ENCODE measurements around the gene IRAK1. TPM values are rescaled to one million over a fixed set of nuclear protein-coding genes. Genes with fewer than 3 reads are reported as not detected.

IRAK1 gene
- total and polyA plus RNA-seq, 9 of the 15 experiments (the other 6 are each of a cell fraction or from before 2014, with no cell fraction given), result 11.6 to 261 (median 91.6) TPM

GRCh38 chrX:153967536-153968224 lies 52.0 kb downstream of the IRAK1 start:
- FAIRE-seq, result no peak
- peaks cover 69% of the 10 kb centered on the region; the same call in 2 of the 3 replicates for H3K36me3 ChIP-seq (ENCODE audit: control insufficient read depth, insufficient read depth, low read length)
- H3K4me3 ChIP-seq, result peak overlapping the region; percentile 84; the same call in 1 of the 2 replicates
- POLR2A ChIA-PET, result interaction anchor here (0.7 to 3.1 kb wide), 8 partner anchors 10 to 403 kb away, joined by 3 to 24 read pairs (median 3); no protein-coding TSS in a partner anchor
- peaks cover 53% of the 10 kb centered on the region for H4K20me1 ChIP-seq (replicated peaks; ENCODE audit: control insufficient read depth, insufficient read depth, low read length)
- H3K4me1 ChIP-seq (replicated peaks in 1 of 2; ENCODE audit: control insufficient read depth in 2 of 2, insufficient read depth in 2 of 2, low read length in 2 of 2), result peaks cover 27 to 57% of the 10 kb centered on the region in 2 experiments
- no peaks in the 10 kb centered on the region for H3K27me3 ChIP-seq (ENCODE audit: control insufficient read depth in 2 of 2, insufficient read depth in 2 of 2, low read length in 2 of 2)
- H3K9ac ChIP-seq (ENCODE audit: insufficient read depth in 1 of 2, low read depth in 2 of 2, low read length in 2 of 2), result peak overlapping the region; percentile 77 to 96
- peaks cover 87% of the 10 kb centered on the region for H3K79me2 ChIP-seq (ENCODE audit: control insufficient read depth, insufficient read depth, low read length)
- peak overlapping the region; percentile 31; the same call in 1 of the 3 replicates for H3K27ac ChIP-seq (ENCODE audit: extremely low read depth, low read depth, low read length)
- peaks cover 5% of the 10 kb centered on the region for H3K9me1 ChIP-seq (ENCODE audit: control insufficient read depth, insufficient read depth, low read length)
- CTCF ChIA-PET (ENCODE audit: low intra/inter-chr PET ratio), result no interaction called here
- 32% methylated on average over 15 of the region's 16 CpGs for WGBS (ENCODE audit: insufficient coverage, low coverage, missing lambda C conversion rate)
- no peaks in the 10 kb centered on the region for H3K9me3 ChIP-seq (replicated peaks; ENCODE audit: control insufficient read depth, insufficient read depth, low read depth, low read length)
- no peak overlapping the region for H2AFZ ChIP-seq (ENCODE audit: low read depth, low read length)
- no peak for DNase-seq (ENCODE audit: extremely low read depth in 1 of 4, low spot score in 3 of 4)
- TSS peak; percentile 9 for BruUV-seq (replicated peaks)
- TF ChIP-seq HMG20B (CRISPR knock-in tag; IDR thresholded peaks at IDR 0.05) (no peak), SAP30 (IDR thresholded peaks at IDR 0.05; ENCODE audit: borderline replicate concordance, insufficient read depth, low read depth, low read length, poor library complexity, severe bottlenecking) (no peak), SIN3A (IDR thresholded peaks at IDR 0.05; ENCODE audit: borderline replicate concordance in 2 of 2, control insufficient read depth in 1 of 2, low read depth in 2 of 2, low read length in 2 of 2) (peak in 1 of 2 experiments; percentile 47; a peak in 1 of 4 replicates), RBM17 (IDR thresholded peaks at IDR 0.05; ENCODE audit: borderline replicate concordance, low read depth, low read length) (no peak), HMBOX1 (IDR thresholded peaks at IDR 0.05) (no peak), BDP1 (IDR thresholded peaks at IDR 0.05; ENCODE audit: insufficient read depth, insufficient read length) (no peak), ZFP36 (IDR thresholded peaks at IDR 0.05; ENCODE audit: low read depth, low read length, partially characterized antibody) (peak; percentile 79), RAD51 (IDR thresholded peaks at IDR 0.05; ENCODE audit: borderline replicate concordance, low read depth) (no peak), SPI1 (IDR thresholded peaks at IDR 0.05; ENCODE audit: borderline replicate concordance, low read depth, low read length) (0 out of 2 replicates have a peak, but pooled peaks have one; percentile 3), FOXM1 (IDR thresholded peaks at IDR 0.05; ENCODE audit: low read depth) (no peak), FOXM1 (CRISPR knock-in tag; IDR thresholded peaks at IDR 0.05; ENCODE audit: low read depth) (no peak), CEBPB (tag; IDR thresholded peaks at IDR 0.05) (no peak), MXI1 (IDR thresholded peaks at IDR 0.05; ENCODE audit: low read depth, low read length) (no peak), TFAM (CRISPR knock-in tag; conservative IDR thresholded peaks at IDR 0.05) (no peak)
- ATAC-seq, result no peak
- intact Hi-C loops (cut with micrococcal nuclease) (no loop called here), in situ Hi-C loops (cut with MboI) (no loop called here)
- peak overlapping the region; percentile 86 for H3K4me2 ChIP-seq (ENCODE audit: insufficient read depth, low read length)
